ENCODE data around the gene CLEC2L. TPM values are rescaled to one million over a fixed set of nuclear protein-coding genes. Genes with fewer than 3 reads are reported as not detected.

CLEC2L gene
- total and polyA plus RNA-seq, 2 of the 4 experiments (the other 2 are of a cell fraction) = not detected

GRCh38 chr7:139570626-139571025, 47.1 kb downstream of the CLEC2L start:
- Histone ChIP-seq H4K5ac (ENCODE audit: low read depth, low read length) (no peak overlapping the region), H3K79me1 (ENCODE audit: low read depth in 1 of 2, low read length in 2 of 2) (peaks cover 0 to 39% of the 10 kb centered on the region in 2 experiments; a peak in 3 of 4 replicates), H3K4me2 (ENCODE audit: low read depth, low read length) (no peak overlapping the region), H3K56ac (ENCODE audit: extremely low read depth, insufficient read depth, low read length) (no peak overlapping the region), H2AK5ac (ENCODE audit: low read depth, low read length) (no peak overlapping the region), H2BK120ac (ENCODE audit: low read depth, low read length) (no peak overlapping the region), H3K23ac (ENCODE audit: low read depth, low read length) (no peak overlapping the region), H3K27me3 (ENCODE audit: control insufficient read depth, insufficient read depth, low read length) (no peaks in the 10 kb centered on the region), H2AFZ (replicated peaks; ENCODE audit: low read length, poor library complexity) (no peak overlapping the region), H3K36me3 (ENCODE audit: control insufficient read depth, insufficient read depth, low read length) (peaks cover 85% of the 10 kb centered on the region), H3K4ac (ENCODE audit: low read depth, low read length) (no peak overlapping the region), H2BK15ac (ENCODE audit: low read depth, low read length) (no peak overlapping the region), H3K9ac (ENCODE audit: low read depth, low read length) (no peak overlapping the region), H2AK9ac (replicated peaks; ENCODE audit: low read depth, low read length, poor library complexity) (no peak overlapping the region), H4K91ac (ENCODE audit: insufficient read depth, low read depth, low read length) (no peak overlapping the region), H3K18ac (ENCODE audit: low read depth, low read length) (no peak overlapping the region), H2BK5ac (ENCODE audit: low read depth, low read length, poor library complexity, severe bottlenecking) (no peak overlapping the region), H4K8ac (ENCODE audit: low read depth in 2 of 2, low read length in 2 of 2) (no peak overlapping the region), H3K14ac (replicated peaks; ENCODE audit: low read depth, low read length) (no peak overlapping the region), H3K27ac (ENCODE audit: insufficient read depth, low read length) (no peak overlapping the region), H3K4me1 (ENCODE audit: control insufficient read depth, insufficient read depth, low read length) (peaks cover 2% of the 10 kb centered on the region; the same call in 1 of the 2 replicates), H4K20me1 (ENCODE audit: insufficient read depth, low read length) (peaks cover 11% of the 10 kb centered on the region; the same call in 1 of the 2 replicates), H3K9me1 (ENCODE audit: insufficient read depth, low read length) (peaks cover 3% of the 10 kb centered on the region; the same call in 1 of the 2 replicates), H3K9me3 (ENCODE audit: control insufficient read depth, insufficient read depth, low read length) (no peaks in the 10 kb centered on the region), H2BK20ac (ENCODE audit: low read depth, low read length) (no peak overlapping the region), H3K4me3 (ENCODE audit: insufficient read depth, low read depth, low read length) (no peak overlapping the region)
- intact Hi-C loops (cut with micrococcal nuclease) (loop anchor here (5.0 kb wide), 1 partner anchor 68 kb away; no protein-coding TSS in a partner anchor), in situ Hi-C loops (cut with MboI; ENCODE audit: low sequenced_read_pairs) (no loop called here), dilution Hi-C loops (cut with HindIII; ENCODE audit: low sequenced_read_pairs, unreplicated experiment) (no loop called here)
- BruUV-seq (replicated peaks) = TSS peak; percentile 5
- POLR2A ChIA-PET (ENCODE audit: unreplicated experiment) = no interaction called here
- no CpG with 5 or more reads among the region's 5 CpGs for WGBS, 2 experiments (ENCODE audit: extremely low coverage in 2 of 2, insufficient read length in 1 of 2)
- DNase-seq (no peak), ATAC-seq (ENCODE audit: low read depth) (no peak)
- CTCF ChIA-PET = no interaction called here
- TF ChIP-seq MAZ (IDR thresholded peaks at IDR 0.05; ENCODE audit: borderline replicate concordance, low read depth, low read length) = no peak
- no peak for TF ChIP-seq NFE2L2 (IDR thresholded peaks at IDR 0.05; ENCODE audit: low read depth, low read length)

All from IMR-90 (cell line).